ENCODE data around the gene BRINP2. TPM values are rescaled to one million over a fixed set of nuclear protein-coding genes. Genes with fewer than 3 reads are reported as not detected.
"Not testable (repeated sequence)": the region's sequence is repeated elsewhere in the genome, so short reads cannot be mapped to it uniquely, and the experiment has no call there.

Gene BRINP2
- polyA plus RNA-seq, 10 donors: 0.15 to 0.95 (median 0.38) TPM

DNA sequence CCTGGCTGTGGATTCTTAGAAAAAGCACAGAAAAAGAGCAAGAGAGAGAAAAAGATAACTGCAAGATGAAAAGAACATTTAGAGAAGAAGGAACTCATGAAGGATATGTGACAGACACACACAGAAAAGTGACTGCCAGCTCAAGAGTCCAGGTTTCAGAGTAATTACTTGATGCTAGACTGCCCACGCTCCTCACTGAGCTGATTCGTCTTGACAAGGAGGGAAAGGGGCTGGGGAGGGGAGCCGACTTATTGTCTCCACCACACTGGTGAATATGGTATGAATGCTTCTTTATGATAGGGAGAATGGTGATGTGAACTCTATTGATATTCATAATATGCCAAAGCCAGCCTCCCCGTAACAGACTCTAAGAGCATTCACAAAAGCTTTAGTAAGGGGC lies 140.4 kb downstream of the BRINP2 start:
- DNase-seq: no peak

DNA sequence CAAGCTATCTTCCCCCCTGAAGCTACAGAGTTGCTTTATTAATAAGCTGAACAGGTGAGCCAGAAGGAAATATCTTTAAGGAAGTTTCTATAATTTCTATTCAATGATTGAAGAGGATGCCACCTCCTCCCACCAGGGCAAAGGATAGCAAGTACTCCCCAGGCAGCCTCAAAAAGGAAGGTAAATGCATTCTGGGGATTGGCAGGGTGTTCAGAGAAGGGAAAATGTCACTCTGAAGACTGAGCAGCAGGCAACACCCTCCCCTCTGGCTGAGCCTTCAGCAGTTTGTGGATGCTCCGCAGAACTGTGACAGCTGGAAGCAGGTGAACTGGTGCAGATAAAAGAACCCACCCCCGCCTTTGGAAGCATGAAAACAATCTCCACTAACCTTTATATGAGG lies 140.8 kb downstream of the BRINP2 start:
- DNase-seq: no peak

DNA sequence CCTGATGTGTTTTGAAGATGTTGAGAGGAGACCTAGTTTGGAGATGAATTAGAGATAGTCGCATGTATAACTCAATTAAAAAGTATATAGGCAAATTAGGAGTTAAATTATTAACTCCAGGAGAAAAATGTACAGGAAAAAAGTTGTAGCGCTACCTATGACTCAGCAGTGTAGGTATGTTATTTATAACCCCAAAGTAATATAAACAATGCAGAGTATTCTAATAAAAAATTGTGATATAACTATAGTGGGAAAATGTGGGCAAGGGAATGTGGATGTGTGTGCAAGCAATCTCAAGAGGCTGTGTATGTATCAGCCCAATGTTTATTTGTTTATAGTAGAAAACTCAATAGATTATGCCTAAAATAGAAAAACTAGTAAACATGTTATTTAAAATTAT lies 144.5 kb downstream of the BRINP2 start:
- DNase-seq: no peak

DNA sequence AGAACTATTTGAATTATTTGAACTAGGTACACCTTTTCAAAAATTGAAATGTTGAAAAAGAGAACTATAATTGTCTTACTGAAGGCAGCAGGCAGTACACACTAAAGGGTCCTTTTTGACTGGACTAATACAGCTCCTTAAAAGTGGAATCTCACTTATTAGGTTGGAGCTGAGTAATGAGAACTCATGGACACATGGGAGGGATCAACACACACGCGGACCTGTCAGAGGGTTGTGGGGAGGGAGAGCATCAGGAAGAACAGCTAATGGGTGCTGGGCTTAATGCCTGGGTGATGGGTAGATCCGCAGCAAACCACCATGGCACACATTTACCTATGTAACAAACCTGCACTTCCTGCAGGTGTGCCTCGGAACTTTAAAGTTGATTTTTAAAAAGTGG lies 145.0 kb downstream of the BRINP2 start:
- DNase-seq: no peak

DNA sequence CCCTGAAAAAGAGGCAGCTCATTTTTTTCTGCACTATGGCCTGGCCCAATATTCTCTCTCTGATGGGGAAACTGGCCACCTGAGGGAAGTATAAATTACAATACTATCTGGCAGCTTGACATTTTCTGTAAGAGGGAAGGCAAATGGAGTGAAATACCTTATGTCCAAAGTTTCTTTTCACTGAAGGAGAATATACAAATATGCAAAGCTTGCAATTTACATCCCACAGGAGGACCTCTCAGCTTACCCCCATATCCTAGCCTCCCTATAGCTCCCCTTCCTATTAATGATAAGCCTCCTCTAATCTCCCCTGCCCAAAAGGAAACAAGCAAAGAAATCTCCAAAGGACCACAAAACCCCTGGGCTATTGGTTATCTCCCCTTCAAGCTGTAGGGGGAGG lies 150.7 kb downstream of the BRINP2 start:
- DNase-seq: not testable (repeated sequence)

DNA sequence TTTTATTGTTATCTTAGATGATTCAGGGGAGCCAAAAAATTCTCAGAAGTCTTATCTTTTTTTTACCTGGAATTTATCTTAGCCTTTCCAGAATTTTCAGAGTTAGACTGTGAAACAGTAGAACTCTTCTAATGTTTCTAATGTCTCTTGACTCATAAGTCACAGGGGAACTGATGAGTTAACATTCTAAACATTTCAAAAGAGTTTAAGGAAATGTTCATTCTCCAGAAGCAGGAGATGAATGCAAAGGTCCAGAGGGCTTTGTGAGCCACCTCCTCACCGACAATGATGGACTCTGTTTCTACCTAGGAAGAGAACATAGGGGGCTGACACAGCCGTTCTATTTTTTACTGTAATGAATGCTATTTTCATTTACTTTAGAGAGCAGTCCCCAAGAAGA lies 157.5 kb downstream of the BRINP2 start:
- DNase-seq: no peak

DNA sequence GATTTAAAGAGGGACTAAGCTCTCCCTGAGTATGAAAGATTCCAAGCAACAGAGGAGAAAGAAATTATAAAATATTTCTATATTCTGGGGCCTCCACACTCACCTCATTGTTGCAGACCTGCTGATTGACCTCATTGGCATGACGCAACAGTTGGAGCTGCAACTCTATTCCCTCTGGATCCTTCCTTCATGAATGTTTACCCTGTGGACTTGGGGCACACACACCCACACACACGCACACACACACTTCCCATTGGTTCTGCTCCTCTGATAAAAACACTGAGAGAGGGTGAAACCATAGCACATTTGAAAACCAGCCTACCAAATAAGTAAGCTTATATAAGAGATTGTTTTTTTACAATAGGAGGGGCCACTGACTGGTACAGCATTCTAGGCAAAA lies 159.1 kb downstream of the BRINP2 start:
- DNase-seq: no peak

Other genes starting within 250 kb of the BRINP2 start
- 1 to 10 TPM; 2.8 to 6.3 (median 5.0) TPM for gene ASTN1, start 6.2 kb upstream of the BRINP2 start, polyA plus RNA-seq (ENCODE audit: insufficient read length in 10 of 10)

Measured in muscle of back (tissue), 11 donors.